GM19193 (cell line): ENCODE measurements around the gene C3orf18.

Experiments used
- POLR2A ChIP-seq: IDR thresholded peaks from 4 replicates; pipeline ENCODE4 v1.6.1; 2011; ENCODE audit not compliant: insufficient read depth, insufficient read length; ENCODE audit errors: extremely low read depth

The C3orf18 gene

GRCh38 chr3:50551054-50551659 lies 16.4 kb downstream of the C3orf18 start:
- TF ChIP-seq POLR2A: no peak

GRCh38 chr3:50550079-50550736 lies 17.3 kb downstream of the C3orf18 start:
- no peak for TF ChIP-seq POLR2A

GRCh38 chr3:50549226-50549625 lies 18.3 kb downstream of the C3orf18 start:
- TF ChIP-seq POLR2A: no peak

- no peak for TF ChIP-seq POLR2A
Observed at GRCh38 chr3:50545781-50546180, 21.8 kb downstream of the C3orf18 start.

- TF ChIP-seq POLR2A: no peak
Observed at GRCh38 chr3:50542177-50543034, 25.1 kb downstream of the C3orf18 start.

- no peak for TF ChIP-seq POLR2A
Observed at GRCh38 chr3:50539356-50540286, 27.9 kb downstream of the C3orf18 start.

GRCh38 chr3:50537421-50538129 lies 30.0 kb downstream of the C3orf18 start:
- TF ChIP-seq POLR2A: no peak

- no peak for TF ChIP-seq POLR2A
Observed at GRCh38 chr3:50536471-50537180, 30.9 kb downstream of the C3orf18 start.

- TF ChIP-seq POLR2A: no peak
Observed at GRCh38 chr3:50534681-50535330, 32.7 kb downstream of the C3orf18 start.

GRCh38 chr3:50533807-50534461 lies 33.6 kb downstream of the C3orf18 start:
- TF ChIP-seq POLR2A: no peak

- no peak for TF ChIP-seq POLR2A
Observed at GRCh38 chr3:50533316-50533715, 34.2 kb downstream of the C3orf18 start.

- no peak for TF ChIP-seq POLR2A
Observed at GRCh38 chr3:50532062-50532705, 35.4 kb downstream of the C3orf18 start.

- no peak for TF ChIP-seq POLR2A
Observed at GRCh38 chr3:50531201-50531600, 36.3 kb downstream of the C3orf18 start.
